ENCODE results near the gene G6PC3.
A peak's percentile ranks its signal among the peaks of the same experiment; 100 is the strongest.
"Not testable (repeated sequence)": the region's sequence is repeated elsewhere in the genome, so short reads cannot be mapped to it uniquely, and the experiment has no call there.

Gene G6PC3

DNA sequence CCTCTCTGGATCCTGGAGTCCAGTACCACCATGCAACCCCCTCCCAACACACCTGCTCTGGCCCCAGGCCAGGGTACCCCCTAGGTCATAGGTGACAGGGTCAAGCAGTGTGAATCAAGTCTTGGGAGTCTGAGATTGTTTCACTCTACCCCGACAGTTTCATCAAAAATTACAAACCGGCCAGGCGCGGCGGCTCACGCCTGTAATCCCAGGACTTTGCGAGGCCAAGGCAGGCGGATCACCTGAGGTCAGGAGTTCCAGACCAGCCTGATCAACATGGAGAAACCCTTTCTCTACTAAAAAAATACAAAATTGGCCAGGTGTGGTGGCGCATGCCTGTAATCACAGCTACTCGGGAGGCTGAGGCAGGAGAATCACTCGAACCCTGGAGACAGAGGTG, 49.7 kb downstream of the G6PC3 start:
- H3K36me3 ChIP-seq (ENCODE audit: insufficient read depth, low read length): peaks cover 13% of the 10 kb centered on the region
- not testable (repeated sequence) for H3K27me3 ChIP-seq (ENCODE audit: insufficient read depth, low read length); H2AFZ ChIP-seq (ENCODE audit: low read depth, low read length); H3K9me3 ChIP-seq (ENCODE audit: low read length); H3K4me3 ChIP-seq (ENCODE audit: low read length)
- H3K4me1 ChIP-seq (ENCODE audit: insufficient read depth, low read length): peaks cover 28% of the 10 kb centered on the region

DNA sequence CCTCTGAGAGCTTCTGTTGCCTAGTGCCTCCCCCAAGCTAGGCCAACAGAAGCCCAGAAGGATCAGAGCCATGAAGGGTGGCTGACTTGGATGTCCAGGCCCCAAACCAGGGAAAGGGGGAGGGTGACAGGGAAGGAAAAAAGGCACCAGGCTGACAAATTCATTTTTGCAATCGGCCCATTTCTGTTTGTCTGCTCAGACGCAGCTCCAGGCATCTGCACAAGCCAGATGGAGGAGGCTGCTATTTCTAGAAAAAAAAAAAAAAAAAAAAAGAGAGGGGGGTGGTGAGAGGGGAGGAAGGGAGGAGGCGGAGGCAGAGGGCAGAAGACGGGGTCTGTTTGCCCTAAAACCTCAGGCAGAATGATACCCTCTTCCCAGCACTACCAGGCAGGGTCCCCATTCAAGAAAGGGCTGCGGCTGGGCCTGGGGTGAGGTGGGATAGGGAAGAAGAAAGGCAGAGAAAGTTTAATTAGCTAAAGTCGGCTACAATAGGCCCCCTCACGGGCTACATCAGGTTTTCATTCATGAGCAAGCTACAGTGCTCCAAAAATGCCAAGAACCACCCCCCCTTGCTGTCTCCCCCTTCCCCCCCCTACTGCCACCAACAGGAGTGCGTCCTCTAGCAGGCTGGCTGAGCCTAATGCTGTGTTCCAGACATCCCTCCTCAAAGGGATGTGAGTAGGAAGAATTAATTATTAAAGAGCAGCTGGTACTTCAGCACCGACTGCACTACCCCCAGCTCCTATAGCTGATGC, 50.5 kb downstream of the G6PC3 start:
- H2AFZ ChIP-seq (ENCODE audit: low read depth, low read length): no peak overlapping the region
- no peaks in the 10 kb centered on the region for H3K9me3 ChIP-seq (ENCODE audit: low read length)
- no peak overlapping the region for H3K4me3 ChIP-seq (ENCODE audit: low read length)
- H3K36me3 ChIP-seq (ENCODE audit: insufficient read depth, low read length): peaks cover 12% of the 10 kb centered on the region
- H3K4me1 ChIP-seq (ENCODE audit: insufficient read depth, low read length): peaks cover 28% of the 10 kb centered on the region
- no peaks in the 10 kb centered on the region for H3K27me3 ChIP-seq (ENCODE audit: insufficient read depth, low read length)

- Histone ChIP-seq H3K4me1 (ENCODE audit: insufficient read depth, low read length) (peaks cover 28% of the 10 kb centered on the region), H3K36me3 (ENCODE audit: insufficient read depth, low read length) (peaks cover 2% of the 10 kb centered on the region), H2AFZ (ENCODE audit: low read depth, low read length) (no peak overlapping the region), H3K9me3 (ENCODE audit: low read length) (no peaks in the 10 kb centered on the region), H3K27me3 (ENCODE audit: insufficient read depth, low read length) (no peaks in the 10 kb centered on the region), H3K4me3 (ENCODE audit: low read length) (peak overlapping the region; percentile 83)
Measured at GRCh38 chr17:44121997-44122815, 51.7 kb downstream of the G6PC3 start.

DNA sequence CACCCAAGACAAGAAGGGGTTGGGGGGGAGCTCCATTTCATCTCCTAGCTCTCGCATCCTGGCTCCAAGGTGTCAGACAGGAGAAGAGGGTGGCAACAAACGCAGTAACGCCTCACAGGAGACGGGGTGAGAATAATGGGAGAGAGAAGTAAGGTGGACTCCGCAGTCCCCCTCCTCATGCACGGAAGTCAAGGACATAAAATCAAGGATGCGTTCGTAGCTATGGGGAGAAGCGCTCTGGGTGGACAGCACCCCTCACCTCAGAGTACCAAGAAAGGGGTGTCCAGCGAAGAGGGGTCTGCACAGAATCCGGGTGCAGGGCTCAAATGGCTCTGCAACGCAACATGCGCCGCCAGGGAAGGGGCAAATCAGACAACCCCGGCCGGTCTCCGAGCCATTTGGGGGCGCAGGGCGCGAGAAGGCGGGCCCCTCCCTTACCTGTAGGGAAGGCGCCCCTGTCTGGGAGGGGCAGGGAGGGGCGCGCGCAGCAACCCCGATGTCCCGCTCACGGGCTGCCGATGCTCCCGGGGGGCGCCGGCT, 52.4 kb downstream of the G6PC3 start:
- Histone ChIP-seq H3K27me3 (ENCODE audit: insufficient read depth, low read length) (no peaks in the 10 kb centered on the region), H3K9me3 (ENCODE audit: low read length) (no peaks in the 10 kb centered on the region), H2AFZ (ENCODE audit: low read depth, low read length) (peak overlapping the region; percentile 23), H3K36me3 (ENCODE audit: insufficient read depth, low read length) (no peaks in the 10 kb centered on the region), H3K4me3 (ENCODE audit: low read length) (peak overlapping the region; percentile 83), H3K4me1 (ENCODE audit: insufficient read depth, low read length) (peaks cover 28% of the 10 kb centered on the region)

DNA sequence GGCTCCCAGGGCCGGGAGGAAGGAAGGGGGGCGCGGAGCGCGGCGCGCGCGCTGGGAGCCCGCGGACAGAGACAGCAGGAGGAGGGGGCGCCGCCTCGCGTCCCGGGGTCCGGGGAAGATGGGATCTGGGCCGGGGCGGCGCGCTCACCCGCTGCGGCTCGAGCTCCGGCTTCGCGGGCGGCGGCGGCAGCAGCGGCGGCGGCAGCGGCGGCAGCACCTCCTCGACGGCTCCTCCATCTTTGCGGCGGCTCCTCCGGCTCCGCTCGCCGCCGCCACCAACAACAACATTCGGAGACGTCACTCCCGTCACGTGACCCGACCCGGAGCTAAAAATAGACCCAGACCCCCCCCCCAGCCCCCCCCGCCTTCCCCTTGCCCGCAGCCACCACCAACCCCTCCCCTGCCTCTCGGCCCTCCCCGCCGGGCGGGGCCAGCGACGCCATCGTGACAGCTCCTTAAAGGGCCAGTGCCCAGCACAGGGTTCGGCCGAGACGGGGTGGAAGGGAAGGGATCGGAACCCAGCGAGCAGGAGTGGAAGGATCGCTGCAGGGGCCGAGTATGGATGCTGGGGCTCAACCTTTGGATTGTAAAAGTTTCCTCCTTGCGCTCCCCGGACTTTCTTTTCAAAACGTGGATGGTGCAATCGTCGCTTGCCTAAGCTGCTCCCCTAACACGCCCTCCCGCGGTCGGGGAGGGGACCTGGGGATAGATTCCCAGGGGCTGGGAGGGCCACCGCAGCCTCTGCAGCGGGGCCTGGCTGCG, 53.0 kb downstream of the G6PC3 start, which contains the start of gene HDAC5:
HDAC5 (minus strand) TSS at position 286 of the 762 bp plus-strand sequence. CDS start 6,126 bp downstream, outside the sequence.
- no peaks in the 10 kb centered on the region for H3K9me3 ChIP-seq (ENCODE audit: low read length)
- peak within 1 kb of the TSS; percentile 83 for H3K4me3 ChIP-seq (ENCODE audit: low read length)

GRCh38 chr17:44124118-44124438, 53.5 kb downstream of the G6PC3 start:
- Histone ChIP-seq H3K4me3 (ENCODE audit: low read length) (peak overlapping the region; percentile 83), H3K4me1 (ENCODE audit: insufficient read depth, low read length) (peaks cover 28% of the 10 kb centered on the region), H3K36me3 (ENCODE audit: insufficient read depth, low read length) (no peaks in the 10 kb centered on the region), H2AFZ (ENCODE audit: low read depth, low read length) (peak overlapping the region; percentile 45), H3K9me3 (ENCODE audit: low read length) (no peaks in the 10 kb centered on the region), H3K27me3 (ENCODE audit: insufficient read depth, low read length) (no peaks in the 10 kb centered on the region)

More for the DNA sequence above, 53.0 kb downstream of the G6PC3 start, which contains the start of gene HDAC5:
- Histone ChIP-seq H3K27me3 (ENCODE audit: insufficient read depth, low read length) (no peaks in the 10 kb centered on the region), H3K36me3 (ENCODE audit: insufficient read depth, low read length) (no peaks in the 10 kb centered on the region), H2AFZ (ENCODE audit: low read depth, low read length) (peak within 1 kb of the TSS; percentile 45), H3K4me1 (ENCODE audit: insufficient read depth, low read length) (peaks cover 28% of the 10 kb centered on the region)

Measured in neuron (in vitro differentiated cells).